SJCRH30 (cell line): ENCODE data around the gene SLC16A7. TPM values are rescaled to one million over a fixed set of nuclear protein-coding genes. Genes with fewer than 3 reads are reported as not detected.
"Not testable (repeated sequence)": the region's sequence is repeated elsewhere in the genome, so short reads cannot be mapped to it uniquely, and the experiment has no call there.

ENCODE experiments used
- DNase-seq, 2 experiments: peaks; one replicate each; pipeline ENCODE4 v3.0.0-alpha.2; 2015 to 2020
- H3K27ac ChIP-seq: fragments of 250-450 bp; sonication (Bioruptor Pico); 2 replicates; pipeline ENCODE4 v1.5.1; 2020; ENCODE audit warnings: mild to moderate bottlenecking, moderate library complexity
- H3K27me3 ChIP-seq: fragments of 250-450 bp; sonication (Bioruptor Pico); 2 replicates; pipeline ENCODE4 v1.5.1; 2020; ENCODE audit warnings: mild to moderate bottlenecking, moderate library complexity
- H3K36me3 ChIP-seq: fragments of 250-450 bp; sonication (Bioruptor Pico); 2 replicates; pipeline ENCODE4 v1.5.1; 2020; ENCODE audit warnings: mild to moderate bottlenecking, moderate library complexity
- H3K4me1 ChIP-seq: fragments of 250-450 bp; sonication (Bioruptor Pico); 2 replicates; pipeline ENCODE4 v1.5.1; 2020; ENCODE audit warnings: mild to moderate bottlenecking, moderate library complexity
- H3K4me3 ChIP-seq: fragments of 250-450 bp; sonication (Bioruptor Pico); 2 replicates; pipeline ENCODE4 v1.5.1; 2020; ENCODE audit warnings: mild to moderate bottlenecking, moderate library complexity
- H3K9me3 ChIP-seq: fragments of 250-450 bp; sonication (Bioruptor Pico); replicated peaks from 2 replicates; pipeline ENCODE4 v1.5.1; 2020; ENCODE audit warnings: mild to moderate bottlenecking, moderate library complexity
- total RNA-seq: library from RNA; depleted of rRNA; stranded (reverse); fragments of >200 nt; shearing (Covaris generic); gene quantifications from 2 replicates; pipeline ENCODE4 v1.2.3, GENCODE V29; 2014

SLC16A7 gene
- total RNA-seq, 1 experiment from 2014 or later, result 3.1 TPM

GRCh38 chr12:59600171-59600570 is 4.3 kb downstream of the SLC16A7 start:
- DNase-seq, result no peak
- no peaks in the 10 kb centered on the region for H3K36me3 ChIP-seq

GRCh38 chr12:59603754-59604153 is 7.9 kb downstream of the SLC16A7 start:
- DNase-seq, result no peak
- Histone ChIP-seq H3K9me3 (no peaks in the 10 kb centered on the region), H3K27ac (no peak overlapping the region)

More at GRCh38 chr12:59600171-59600570, 4.3 kb downstream of the SLC16A7 start:
- Histone ChIP-seq H3K4me3 (no peak overlapping the region), H3K4me1 (peaks cover under 1% of the 10 kb centered on the region; the same call in 1 of the 2 replicates), H3K9me3 (no peaks in the 10 kb centered on the region), H3K27me3 (no peaks in the 10 kb centered on the region), H3K27ac (no peak overlapping the region)

GRCh38 chr12:59612823-59613434 is 17.1 kb downstream of the SLC16A7 start:
- not testable (repeated sequence) for H3K27me3 ChIP-seq, H3K4me1 ChIP-seq, H3K9me3 ChIP-seq, H3K4me3 ChIP-seq, DNase-seq, H3K36me3 ChIP-seq, H3K27ac ChIP-seq

More at GRCh38 chr12:59603754-59604153, 7.9 kb downstream of the SLC16A7 start:
- Histone ChIP-seq H3K27me3 (no peaks in the 10 kb centered on the region), H3K4me1 (no peaks in the 10 kb centered on the region), H3K36me3 (no peaks in the 10 kb centered on the region), H3K4me3 (no peak overlapping the region)

GRCh38 chr12:59615392-59616165 is 19.8 kb downstream of the SLC16A7 start:
- no peaks in the 10 kb centered on the region for H3K27me3 ChIP-seq
- no peaks in the 10 kb centered on the region for H3K9me3 ChIP-seq
- H3K36me3 ChIP-seq, result no peaks in the 10 kb centered on the region

GRCh38 chr12:59619461-59620240 is 23.8 kb downstream of the SLC16A7 start:
- H3K27me3 ChIP-seq, result no peaks in the 10 kb centered on the region
- no peaks in the 10 kb centered on the region for H3K9me3 ChIP-seq
- no peak overlapping the region for H3K4me3 ChIP-seq
- no peaks in the 10 kb centered on the region for H3K36me3 ChIP-seq
- no peak overlapping the region for H3K27ac ChIP-seq
- DNase-seq, result no peak
- no peaks in the 10 kb centered on the region for H3K4me1 ChIP-seq

More at GRCh38 chr12:59615392-59616165, 19.8 kb downstream of the SLC16A7 start:
- Histone ChIP-seq H3K4me3 (no peak overlapping the region), H3K27ac (no peak overlapping the region), H3K4me1 (no peaks in the 10 kb centered on the region)
- DNase-seq, result no peak

GRCh38 chr12:59620326-59620725 is 24.5 kb downstream of the SLC16A7 start:
- H3K4me3 ChIP-seq, result no peak overlapping the region
- H3K36me3 ChIP-seq, result no peaks in the 10 kb centered on the region
- no peak overlapping the region for H3K27ac ChIP-seq
- no peaks in the 10 kb centered on the region for H3K4me1 ChIP-seq
- DNase-seq, result no peak
- no peaks in the 10 kb centered on the region for H3K27me3 ChIP-seq
- H3K9me3 ChIP-seq, result no peaks in the 10 kb centered on the region

- Histone ChIP-seq H3K27me3 (no peaks in the 10 kb centered on the region), H3K36me3 (no peaks in the 10 kb centered on the region), H3K9me3 (no peaks in the 10 kb centered on the region), H3K4me3 (no peak overlapping the region), H3K4me1 (no peaks in the 10 kb centered on the region), H3K27ac (no peak overlapping the region)
- no peak for DNase-seq
Measured at GRCh38 chr12:59624732-59625460, 29.1 kb downstream of the SLC16A7 start.

- no peak for DNase-seq
- H3K27me3 ChIP-seq, result no peaks in the 10 kb centered on the region
Measured at GRCh38 chr12:59626382-59626781, 30.6 kb downstream of the SLC16A7 start.

GRCh38 chr12:59627582-59627981 is 31.8 kb downstream of the SLC16A7 start:
- Histone ChIP-seq H3K27ac (no peak overlapping the region), H3K36me3 (no peaks in the 10 kb centered on the region), H3K4me1 (no peaks in the 10 kb centered on the region), H3K27me3 (no peaks in the 10 kb centered on the region), H3K9me3 (no peaks in the 10 kb centered on the region), H3K4me3 (no peak overlapping the region)
- DNase-seq, result no peak

More at GRCh38 chr12:59626382-59626781, 30.6 kb downstream of the SLC16A7 start:
- H3K4me1 ChIP-seq, result no peaks in the 10 kb centered on the region
- H3K9me3 ChIP-seq, result no peaks in the 10 kb centered on the region
- no peaks in the 10 kb centered on the region for H3K36me3 ChIP-seq
- H3K4me3 ChIP-seq, result no peak overlapping the region
- H3K27ac ChIP-seq, result no peak overlapping the region

- H3K27me3 ChIP-seq, result no peaks in the 10 kb centered on the region
- no peak overlapping the region for H3K27ac ChIP-seq
- no peak overlapping the region for H3K4me3 ChIP-seq
- no peaks in the 10 kb centered on the region for H3K4me1 ChIP-seq
- H3K9me3 ChIP-seq, result no peaks in the 10 kb centered on the region
- H3K36me3 ChIP-seq, result no peaks in the 10 kb centered on the region
- no peak for DNase-seq
Measured at GRCh38 chr12:59629890-59630289, 34.1 kb downstream of the SLC16A7 start.

GRCh38 chr12:59632408-59632807 is 36.6 kb downstream of the SLC16A7 start:
- no peak overlapping the region for H3K4me3 ChIP-seq
- no peak for DNase-seq
- no peaks in the 10 kb centered on the region for H3K9me3 ChIP-seq
- no peaks in the 10 kb centered on the region for H3K27me3 ChIP-seq
- no peaks in the 10 kb centered on the region for H3K36me3 ChIP-seq
- H3K27ac ChIP-seq, result no peak overlapping the region
- H3K4me1 ChIP-seq, result no peaks in the 10 kb centered on the region

GRCh38 chr12:59634254-59634653 is 38.4 kb downstream of the SLC16A7 start:
- no peak overlapping the region for H3K27ac ChIP-seq
- H3K36me3 ChIP-seq, result no peaks in the 10 kb centered on the region
- no peaks in the 10 kb centered on the region for H3K27me3 ChIP-seq
- H3K9me3 ChIP-seq, result no peaks in the 10 kb centered on the region
- H3K4me1 ChIP-seq, result no peaks in the 10 kb centered on the region
- DNase-seq, result no peak
- H3K4me3 ChIP-seq, result no peak overlapping the region

GRCh38 chr12:59636945-59637691 is 41.3 kb downstream of the SLC16A7 start:
- no peaks in the 10 kb centered on the region for H3K27me3 ChIP-seq
- H3K4me1 ChIP-seq, result no peaks in the 10 kb centered on the region
- no peak for DNase-seq
- H3K9me3 ChIP-seq, result no peaks in the 10 kb centered on the region
- H3K27ac ChIP-seq, result no peak overlapping the region
- H3K36me3 ChIP-seq, result no peaks in the 10 kb centered on the region
- no peak overlapping the region for H3K4me3 ChIP-seq

GRCh38 chr12:59637692-59638070 is 41.9 kb downstream of the SLC16A7 start:
- Histone ChIP-seq H3K9me3 (no peaks in the 10 kb centered on the region), H3K36me3 (no peaks in the 10 kb centered on the region), H3K27ac (no peak overlapping the region), H3K4me3 (no peak overlapping the region), H3K4me1 (no peaks in the 10 kb centered on the region), H3K27me3 (no peaks in the 10 kb centered on the region)
- DNase-seq, result no peak
